HG02884 (cell line): ENCODE data around the gene CSNK2A1.
"Not testable (repeated sequence)": the region's sequence is repeated elsewhere in the genome, so short reads cannot be mapped to it uniquely, and the experiment has no call there.

Source experiments
- ATAC-seq: cut with Tn5 transposase; IDR thresholded peaks from one replicate; pipeline ENCODE4 v1.9.1; 2021; ENCODE audit warnings: mild to moderate bottlenecking, moderate library complexity; ENCODE audit not compliant: unreplicated experiment

The CSNK2A1 gene

GRCh38 chr20:461254-462198 lies 82.1 kb downstream of the CSNK2A1 start:
- peak; percentile 37 for ATAC-seq

GRCh38 chr20:460707-461106 lies 82.9 kb downstream of the CSNK2A1 start:
- no peak for ATAC-seq

- no peak for ATAC-seq
Observed at GRCh38 chr20:460180-460579, 83.4 kb downstream of the CSNK2A1 start.

- ATAC-seq = no peak
Observed at GRCh38 chr20:458776-459175, 84.8 kb downstream of the CSNK2A1 start.

GRCh38 chr20:454951-455350 lies 88.6 kb downstream of the CSNK2A1 start:
- ATAC-seq = no peak

- ATAC-seq = not testable (repeated sequence)
Observed at GRCh38 chr20:452021-452420, 91.6 kb downstream of the CSNK2A1 start.

- ATAC-seq = no peak
Observed at GRCh38 chr20:445514-446336, 97.9 kb downstream of the CSNK2A1 start.

GRCh38 chr20:444862-445426 lies 98.6 kb downstream of the CSNK2A1 start:
- ATAC-seq = no peak

- no peak for ATAC-seq
Observed at GRCh38 chr20:444117-444516, 99.5 kb downstream of the CSNK2A1 start.

GRCh38 chr20:443223-443775 lies 100.3 kb downstream of the CSNK2A1 start:
- ATAC-seq = no peak

GRCh38 chr20:440636-441035 lies 103.0 kb downstream of the CSNK2A1 start:
- no peak for ATAC-seq

- ATAC-seq = no peak
Observed at GRCh38 chr20:440148-440547, 103.4 kb downstream of the CSNK2A1 start.

- ATAC-seq = no peak
Observed at GRCh38 chr20:438571-439469, 104.8 kb downstream of the CSNK2A1 start.

- ATAC-seq = no peak
Observed at GRCh38 chr20:437787-438486, 105.7 kb downstream of the CSNK2A1 start.

GRCh38 chr20:436476-436875 lies 107.1 kb downstream of the CSNK2A1 start:
- ATAC-seq = no peak

GRCh38 chr20:435558-435957 lies 108.0 kb downstream of the CSNK2A1 start:
- no peak for ATAC-seq

GRCh38 chr20:434661-435419 lies 108.8 kb downstream of the CSNK2A1 start:
- ATAC-seq = no peak

GRCh38 chr20:434221-434620 lies 109.4 kb downstream of the CSNK2A1 start:
- ATAC-seq = no peak
